HepG2 (cell line): ENCODE data around the gene KCNQ2. TPM values are rescaled to one million over a fixed set of nuclear protein-coding genes. Genes with fewer than 3 reads are reported as not detected.
A peak's percentile ranks its signal among the peaks of the same experiment; 100 is the strongest.

Experiments
- ASH2L ChIP-seq: fragments of 300-600, 200-600 bp; sonication (generic); IDR thresholded peaks from 2 replicates; pipeline ENCODE4 v1.7.0; 2017; ENCODE audit warnings: low read depth, mild to moderate bottlenecking, moderate library complexity, mixed read lengths, low read length; ENCODE audit not compliant: insufficient read length
- BCL6 ChIP-seq: IDR thresholded peaks from 2 replicates; pipeline ENCODE4 v1.6.1; 2016; ENCODE audit warnings: missing genetic modification reagents, missing compliant biosample characterization
- DNMT1 ChIP-seq: sonication (generic); formaldehyde crosslinking; IDR thresholded peaks from 2 replicates; pipeline ENCODE4 v1.5.1; 2020; ENCODE audit warnings: mild to moderate bottlenecking, missing genetic modification reagents
- EP300 ChIP-seq, 3 experiments: sonication (generic) in 1 of 3; formaldehyde crosslinking in 1 of 3; IDR thresholded peaks; 2 replicates each; pipeline versions ENCODE4 v1.5.1 to v1.6.1; 2011 to 2020; ENCODE audit warnings: low read depth in 2 of 3, low read length in 2 of 3, borderline replicate concordance in 1 of 3, improper control_type of control experiment in 1 of 3, mild to moderate bottlenecking in 1 of 3, missing genetic modification reagents in 1 of 3, moderate library complexity in 1 of 3
- HNRNPK ChIP-seq: fragments of 200-400 bp; formaldehyde crosslinking; IDR thresholded peaks from 2 replicates; pipeline ENCODE4 v1.6.1; 2018; ENCODE audit warnings: low read length, low read depth, moderate library complexity, mild to moderate bottlenecking; ENCODE audit not compliant: poor library complexity, severe bottlenecking
- MTF1 ChIP-seq: sonication (generic); formaldehyde crosslinking; IDR thresholded peaks from 2 replicates; pipeline ENCODE4 v1.5.0; 2020; ENCODE audit warnings: missing genetic modification reagents
- MYC ChIP-seq: sonication (generic); formaldehyde crosslinking; IDR thresholded peaks from 2 replicates; pipeline ENCODE4 v1.9.0; 2021; ENCODE audit warnings: missing genetic modification reagents, borderline replicate concordance
- NCOA5 ChIP-seq: sonication (generic); formaldehyde crosslinking; IDR thresholded peaks from 2 replicates; pipeline ENCODE4 v1.4.0; 2020; ENCODE audit warnings: missing genetic modification reagents
- NFYC ChIP-seq: IDR thresholded peaks from 2 replicates; pipeline ENCODE4 v1.6.1; 2016; ENCODE audit warnings: missing genetic modification reagents, missing compliant biosample characterization
- RBAK ChIP-seq: sonication (generic); formaldehyde crosslinking; IDR thresholded peaks from 2 replicates; pipeline ENCODE4 v1.5.1; 2020; ENCODE audit warnings: mild to moderate bottlenecking, missing genetic modification reagents
- SAP130 ChIP-seq: IDR thresholded peaks from 2 replicates; pipeline ENCODE4 v1.6.1; 2016; ENCODE audit warnings: low read depth
- SMARCC2 ChIP-seq: fragments of 450-650 bp; IDR thresholded peaks from 2 replicates; pipeline ENCODE4 v1.6.1; 2017; ENCODE audit warnings: antibody characterized with exemption, mild to moderate bottlenecking
- SPEN ChIP-seq: sonication (generic); formaldehyde crosslinking; IDR thresholded peaks from 2 replicates; pipeline ENCODE4 v1.5.1; 2020; ENCODE audit warnings: low read depth, mild to moderate bottlenecking, missing genetic modification reagents
- SRF ChIP-seq: IDR thresholded peaks from 2 replicates; pipeline ENCODE4 v1.6.1; 2011; ENCODE audit warnings: mild to moderate bottlenecking, low read depth, low read length, moderate library complexity
- TEAD3 ChIP-seq: optimal IDR thresholded peaks from 2 replicates; pipeline ENCODE3; 2016; ENCODE audit warnings: borderline replicate concordance
- YEATS2 ChIP-seq: sonication (generic); formaldehyde crosslinking; IDR thresholded peaks from 2 replicates; pipeline ENCODE4 v1.4.0; 2020; ENCODE audit warnings: missing genetic modification reagents, borderline replicate concordance
- ZNF138 ChIP-seq: sonication (generic); formaldehyde crosslinking; IDR thresholded peaks from 2 replicates; pipeline ENCODE4 v1.5.0; 2020; ENCODE audit warnings: mild to moderate bottlenecking, low read depth, missing genetic modification reagents
- ZNF18 ChIP-seq: sonication (generic); formaldehyde crosslinking; IDR thresholded peaks from 2 replicates; pipeline ENCODE4 v1.8.0; 2022; ENCODE audit warnings: mild to moderate bottlenecking, missing genetic modification reagents; ENCODE audit not compliant: insufficient replicate concordance
- ZNF180 ChIP-seq: sonication (generic); formaldehyde crosslinking; IDR thresholded peaks from 2 replicates; pipeline ENCODE4 v1.4.0; 2020; ENCODE audit warnings: low read depth, missing genetic modification reagents, borderline replicate concordance
- ZNF451 ChIP-seq: sonication (generic); formaldehyde crosslinking; IDR thresholded peaks from 2 replicates; pipeline ENCODE4 v1.5.0; 2020; ENCODE audit warnings: mild to moderate bottlenecking, missing genetic modification reagents
- ZNF816 ChIP-seq: sonication (generic); formaldehyde crosslinking; IDR thresholded peaks from 2 replicates; pipeline ENCODE4 v1.8.0; 2022; ENCODE audit warnings: missing genetic modification reagents, mild to moderate bottlenecking, borderline replicate concordance
- ZNF883 ChIP-seq: sonication (generic); formaldehyde crosslinking; IDR thresholded peaks from 2 replicates; pipeline ENCODE4 v1.5.1; 2020; ENCODE audit warnings: mild to moderate bottlenecking, missing genetic modification reagents; ENCODE audit errors: not compliant biosample characterization
- polyA plus RNA-seq, 8 experiments: library from polyadenylated mRNA; depleted of rRNA in 3 of 8; stranded (reverse) in 7 of 8; unstranded in 1 of 8; fragments of >200 nt; fragmentation: Illumina TruSeq in 4 of 8; extraction: Trizol in 4 of 8; gene quantifications; 2 replicates each; pipeline versions ENCODE4 v1.2.1 to v1.2.3, GENCODE V29; 2011 to 2016; ENCODE audit warnings: low read depth in 4 of 8, missing spikeins in 1 of 8, mixed read lengths in 1 of 8; ENCODE audit not compliant: insufficient read depth in 1 of 8
- total RNA-seq, 5 experiments: library from RNA; depleted of rRNA; stranded (reverse); fragments of >200 nt; fragmentation: Illumina TruSeq; extraction: Trizol; gene quantifications; 2 replicates each; pipeline ENCODE4 v1.2.3, GENCODE V29; 2016; ENCODE audit warnings: low read depth in 1 of 5
- TF ChIP-seq, protein P1 (sequence below): sonication (generic); formaldehyde crosslinking; IDR thresholded peaks from 2 replicates; pipeline ENCODE4 v1.9.0; 2022; ENCODE audit warnings: missing genetic modification reagents, mild to moderate bottlenecking, borderline replicate concordance
- TF ChIP-seq, protein P2 (sequence below): sonication (generic); formaldehyde crosslinking; IDR thresholded peaks from 2 replicates; pipeline ENCODE4 v1.5.0; 2020; ENCODE audit warnings: mild to moderate bottlenecking, missing genetic modification reagents, moderate library complexity

KCNQ2 gene
- total and polyA plus RNA-seq, 2 of the 13 experiments (the other 11 are each of a cell fraction or from before 2014, with no cell fraction given) = not detected

GRCh38 chr20:63495741-63496595 lies 23.5 kb upstream of the KCNQ2 start (continued):
- TF ChIP-seq EP300 (IDR thresholded peaks at IDR 0.05; ENCODE audit: low read depth in 2 of 2, low read length in 2 of 2) (no peak), EP300 (CRISPR knock-in tag; IDR thresholded peaks at IDR 0.05; ENCODE audit: borderline replicate concordance) (no peak), MTF1 (CRISPR knock-in tag) (no peak), BCL6 (CRISPR knock-in tag) (no peak; the same call in 1 of the 2 replicates), RBAK (CRISPR knock-in tag) (no peak), ZNF816 (CRISPR knock-in tag) (no peak), NCOA5 (CRISPR knock-in tag) (no peak), TEAD3 (CRISPR knock-in tag) (no peak), YEATS2 (CRISPR knock-in tag) (no peak), ZNF883 (CRISPR knock-in tag) (no peak), HNRNPK (no peak), ZNF451 (no peak), SMARCC2 (no peak), ASH2L (peak; percentile 47), NFYC (CRISPR knock-in tag) (no peak), ZNF180 (CRISPR knock-in tag) (no peak), MYC (CRISPR knock-in tag) (peak; percentile 27; the same call in 1 of the 2 replicates), ZNF138 (CRISPR knock-in tag) (no peak), SAP130 (peak; percentile 34; the same call in 1 of the 2 replicates), DNMT1 (CRISPR knock-in tag) (no peak; the same call in 1 of the 2 replicates), SPEN (CRISPR knock-in tag) (no peak), ZNF18 (no peak), SRF (no peak)
- TF ChIP-seq, protein P1, sequence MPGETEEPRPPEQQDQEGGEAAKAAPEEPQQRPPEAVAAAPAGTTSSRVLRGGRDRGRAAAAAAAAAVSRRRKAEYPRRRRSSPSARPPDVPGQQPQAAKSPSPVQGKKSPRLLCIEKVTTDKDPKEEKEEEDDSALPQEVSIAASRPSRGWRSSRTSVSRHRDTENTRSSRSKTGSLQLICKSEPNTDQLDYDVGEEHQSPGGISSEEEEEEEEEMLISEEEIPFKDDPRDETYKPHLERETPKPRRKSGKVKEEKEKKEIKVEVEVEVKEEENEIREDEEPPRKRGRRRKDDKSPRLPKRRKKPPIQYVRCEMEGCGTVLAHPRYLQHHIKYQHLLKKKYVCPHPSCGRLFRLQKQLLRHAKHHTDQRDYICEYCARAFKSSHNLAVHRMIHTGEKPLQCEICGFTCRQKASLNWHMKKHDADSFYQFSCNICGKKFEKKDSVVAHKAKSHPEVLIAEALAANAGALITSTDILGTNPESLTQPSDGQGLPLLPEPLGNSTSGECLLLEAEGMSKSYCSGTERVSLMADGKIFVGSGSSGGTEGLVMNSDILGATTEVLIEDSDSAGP = no peak
- TF ChIP-seq, protein P2, sequence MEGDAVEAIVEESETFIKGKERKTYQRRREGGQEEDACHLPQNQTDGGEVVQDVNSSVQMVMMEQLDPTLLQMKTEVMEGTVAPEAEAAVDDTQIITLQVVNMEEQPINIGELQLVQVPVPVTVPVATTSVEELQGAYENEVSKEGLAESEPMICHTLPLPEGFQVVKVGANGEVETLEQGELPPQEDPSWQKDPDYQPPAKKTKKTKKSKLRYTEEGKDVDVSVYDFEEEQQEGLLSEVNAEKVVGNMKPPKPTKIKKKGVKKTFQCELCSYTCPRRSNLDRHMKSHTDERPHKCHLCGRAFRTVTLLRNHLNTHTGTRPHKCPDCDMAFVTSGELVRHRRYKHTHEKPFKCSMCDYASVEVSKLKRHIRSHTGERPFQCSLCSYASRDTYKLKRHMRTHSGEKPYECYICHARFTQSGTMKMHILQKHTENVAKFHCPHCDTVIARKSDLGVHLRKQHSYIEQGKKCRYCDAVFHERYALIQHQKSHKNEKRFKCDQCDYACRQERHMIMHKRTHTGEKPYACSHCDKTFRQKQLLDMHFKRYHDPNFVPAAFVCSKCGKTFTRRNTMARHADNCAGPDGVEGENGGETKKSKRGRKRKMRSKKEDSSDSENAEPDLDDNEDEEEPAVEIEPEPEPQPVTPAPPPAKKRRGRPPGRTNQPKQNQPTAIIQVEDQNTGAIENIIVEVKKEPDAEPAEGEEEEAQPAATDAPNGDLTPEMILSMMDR (CRISPR knock-in tag) = peak; percentile 94
